ENCODE results near the gene FAM120B.
"Not testable (repeated sequence)": the region's sequence is repeated elsewhere in the genome, so short reads cannot be mapped to it uniquely, and the experiment has no call there.

The FAM120B gene, protein sequence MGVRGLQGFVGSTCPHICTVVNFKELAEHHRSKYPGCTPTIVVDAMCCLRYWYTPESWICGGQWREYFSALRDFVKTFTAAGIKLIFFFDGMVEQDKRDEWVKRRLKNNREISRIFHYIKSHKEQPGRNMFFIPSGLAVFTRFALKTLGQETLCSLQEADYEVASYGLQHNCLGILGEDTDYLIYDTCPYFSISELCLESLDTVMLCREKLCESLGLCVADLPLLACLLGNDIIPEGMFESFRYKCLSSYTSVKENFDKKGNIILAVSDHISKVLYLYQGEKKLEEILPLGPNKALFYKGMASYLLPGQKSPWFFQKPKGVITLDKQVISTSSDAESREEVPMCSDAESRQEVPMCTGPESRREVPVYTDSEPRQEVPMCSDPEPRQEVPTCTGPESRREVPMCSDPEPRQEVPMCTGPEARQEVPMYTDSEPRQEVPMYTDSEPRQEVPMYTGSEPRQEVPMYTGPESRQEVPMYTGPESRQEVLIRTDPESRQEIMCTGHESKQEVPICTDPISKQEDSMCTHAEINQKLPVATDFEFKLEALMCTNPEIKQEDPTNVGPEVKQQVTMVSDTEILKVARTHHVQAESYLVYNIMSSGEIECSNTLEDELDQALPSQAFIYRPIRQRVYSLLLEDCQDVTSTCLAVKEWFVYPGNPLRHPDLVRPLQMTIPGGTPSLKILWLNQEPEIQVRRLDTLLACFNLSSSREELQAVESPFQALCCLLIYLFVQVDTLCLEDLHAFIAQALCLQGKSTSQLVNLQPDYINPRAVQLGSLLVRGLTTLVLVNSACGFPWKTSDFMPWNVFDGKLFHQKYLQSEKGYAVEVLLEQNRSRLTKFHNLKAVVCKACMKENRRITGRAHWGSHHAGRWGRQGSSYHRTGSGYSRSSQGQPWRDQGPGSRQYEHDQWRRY

GRCh38 chr6:170306324-170307079, at the start of gene FAM120B:
Gene FAM120B, plus strand, starts transcription at chr6:170306758. Its CDS starts 10,633 bp downstream, at chr6:170317391.
- DNase-seq: peak; percentile 92

- DNase-seq: no peak
Observed at GRCh38 chr6:170257376-170257775, 49.2 kb upstream of the FAM120B start.

DNA sequence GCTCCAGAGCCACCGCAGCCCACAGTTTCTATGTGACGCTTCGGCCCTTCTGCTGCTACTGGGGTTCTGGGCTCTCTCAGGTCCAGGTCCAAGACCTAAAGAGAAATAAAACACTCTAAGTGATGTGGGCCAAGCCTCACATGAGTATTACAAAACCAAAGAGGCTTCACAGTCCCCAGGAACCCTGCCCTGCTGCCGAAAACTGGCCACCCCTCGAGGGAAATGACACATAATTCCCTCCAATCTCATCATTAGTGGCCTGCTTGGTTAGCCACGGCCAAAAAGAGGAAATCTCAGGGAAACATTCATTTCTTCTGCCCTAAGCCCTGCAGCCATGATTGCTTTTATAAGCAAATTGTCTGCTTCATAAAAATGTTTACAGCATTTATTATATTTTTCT, 48.2 kb upstream of the FAM120B start:
- no peak for DNase-seq

DNA sequence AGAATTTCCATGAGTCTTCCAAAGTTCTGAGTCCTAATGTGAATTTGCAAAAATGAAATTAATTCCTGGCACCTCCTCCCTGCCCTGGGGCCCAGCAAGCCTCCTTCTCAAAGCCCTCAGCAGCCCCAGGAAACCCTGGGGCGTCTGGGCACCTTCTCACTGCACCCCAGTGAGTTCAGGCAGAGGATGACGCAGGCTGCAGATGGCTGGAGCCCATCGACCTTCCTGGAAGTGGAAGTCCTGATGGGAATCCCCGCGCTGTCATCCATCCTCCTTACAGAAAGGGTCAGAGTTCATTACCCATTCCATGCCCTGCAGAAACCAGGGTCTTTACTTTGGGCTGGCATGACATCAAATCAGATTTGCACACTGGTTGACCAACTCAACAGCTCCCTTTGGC, 47.3 kb upstream of the FAM120B start:
- no peak for DNase-seq

DNA sequence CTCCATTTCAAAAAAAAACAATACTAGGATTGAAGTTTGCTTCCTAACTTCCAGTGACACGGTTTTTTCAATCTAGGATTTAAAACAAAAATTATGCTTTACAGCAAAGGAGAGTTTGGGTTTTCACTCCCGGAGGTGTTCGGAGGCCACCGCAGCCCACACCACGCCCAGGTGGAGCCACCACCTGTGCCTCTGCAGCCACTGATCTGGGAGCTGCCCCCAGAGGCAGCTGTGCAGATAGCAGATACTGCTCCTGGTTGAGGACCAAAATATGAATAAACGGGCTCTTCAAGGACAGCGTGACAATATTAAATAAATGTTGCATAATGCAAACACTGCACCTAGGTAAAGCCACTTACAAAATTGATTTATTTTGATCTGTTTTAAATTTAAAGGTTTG, 45.9 kb upstream of the FAM120B start:
- no peak for DNase-seq

GRCh38 chr6:170261643-170262488, 44.7 kb upstream of the FAM120B start:
- no peak for DNase-seq

DNA sequence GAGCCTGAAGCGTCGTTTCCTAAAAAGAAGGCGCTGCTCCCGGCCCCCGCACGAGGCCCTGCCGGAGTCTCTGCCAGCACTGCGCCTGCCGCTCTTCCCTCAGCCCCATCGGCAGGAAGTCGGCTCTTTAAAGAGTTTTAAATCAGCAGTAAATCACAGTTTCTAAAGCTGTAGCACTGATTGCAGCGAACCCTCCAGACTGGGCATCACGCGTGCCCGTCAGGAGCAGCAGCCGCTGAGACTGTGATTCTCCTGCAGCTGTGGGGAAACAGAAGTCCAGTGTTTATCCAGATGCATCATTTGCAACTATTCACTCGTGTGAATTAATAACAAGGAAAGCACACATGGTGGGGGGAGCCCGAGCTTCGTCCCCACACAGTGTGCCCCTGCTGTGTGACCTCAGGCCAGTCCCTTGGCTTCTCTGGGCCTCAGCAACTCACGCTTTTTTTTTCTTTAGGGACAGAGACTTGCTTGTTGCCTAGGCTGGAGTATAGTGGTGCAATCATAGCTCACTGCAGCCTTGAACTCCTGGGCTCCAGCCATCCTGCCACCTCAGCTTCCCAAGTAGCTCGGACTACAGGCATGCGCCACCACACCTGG, 44.0 kb upstream of the FAM120B start:
- no peak for DNase-seq

GRCh38 chr6:170263410-170263809, 43.1 kb upstream of the FAM120B start:
- no peak for DNase-seq

DNA sequence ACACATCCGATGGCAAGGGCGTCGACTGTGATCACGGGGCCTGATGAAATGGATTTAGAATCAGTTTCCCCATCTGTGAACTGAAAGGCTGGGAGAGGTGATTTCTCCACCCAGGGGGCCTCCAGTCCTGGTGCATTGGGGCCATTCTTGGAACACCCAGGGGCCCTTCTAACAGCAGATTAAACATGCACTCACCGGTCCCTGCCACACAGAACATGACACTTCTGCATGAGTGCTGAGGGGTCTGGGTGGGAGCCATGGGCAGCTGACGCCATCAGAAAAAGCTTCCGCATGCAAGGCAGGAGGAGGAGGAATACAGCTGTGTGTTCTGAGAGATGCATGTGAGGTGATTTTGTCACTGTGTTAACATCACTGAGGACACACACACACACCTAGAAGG, 42.5 kb upstream of the FAM120B start:
- no peak for DNase-seq

- not testable (repeated sequence) for DNase-seq
Observed at GRCh38 chr6:170264644-170265043, 41.9 kb upstream of the FAM120B start.

- no peak for DNase-seq
Observed at GRCh38 chr6:170265655-170266054, 40.9 kb upstream of the FAM120B start.

DNA sequence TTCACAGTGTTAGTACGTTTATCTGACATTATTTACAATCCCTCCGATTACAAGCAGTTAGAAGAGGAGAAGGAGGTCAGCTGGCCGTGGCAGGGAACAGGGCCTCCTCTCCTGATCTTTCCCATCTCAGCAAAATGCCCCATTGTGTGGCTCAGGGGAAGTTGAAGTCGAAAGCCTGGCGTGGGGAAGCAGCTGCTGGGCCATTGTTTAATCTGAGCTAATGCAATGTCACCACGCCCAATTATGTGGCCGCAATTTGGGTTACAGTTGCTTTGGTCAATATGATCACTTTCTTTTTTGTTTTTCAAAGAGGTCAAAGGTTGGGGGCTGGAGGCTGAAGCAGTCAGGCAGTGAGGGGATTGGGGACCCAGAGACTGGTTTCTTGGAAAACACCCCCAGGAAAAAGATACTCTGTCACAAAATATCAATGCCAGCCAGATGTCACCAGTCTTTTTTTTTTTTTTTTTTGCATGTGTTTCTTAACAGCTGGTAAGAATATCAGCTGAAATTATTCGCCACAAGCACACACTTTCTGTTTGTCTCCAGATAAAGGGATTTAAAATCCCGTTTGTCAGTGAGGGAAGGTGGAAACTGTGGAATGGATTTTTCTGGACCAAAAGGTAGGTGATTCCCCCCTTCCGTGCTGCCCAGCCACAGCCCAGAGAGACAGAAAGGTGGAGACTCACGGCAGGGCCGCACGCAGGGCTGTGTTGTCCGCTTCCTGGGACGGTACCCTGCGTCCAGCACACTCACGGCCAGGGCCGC, 40.3 kb upstream of the FAM120B start:
- DNase-seq: no peak

- DNase-seq: no peak
Observed at GRCh38 chr6:170267688-170268087, 38.9 kb upstream of the FAM120B start.

DNA sequence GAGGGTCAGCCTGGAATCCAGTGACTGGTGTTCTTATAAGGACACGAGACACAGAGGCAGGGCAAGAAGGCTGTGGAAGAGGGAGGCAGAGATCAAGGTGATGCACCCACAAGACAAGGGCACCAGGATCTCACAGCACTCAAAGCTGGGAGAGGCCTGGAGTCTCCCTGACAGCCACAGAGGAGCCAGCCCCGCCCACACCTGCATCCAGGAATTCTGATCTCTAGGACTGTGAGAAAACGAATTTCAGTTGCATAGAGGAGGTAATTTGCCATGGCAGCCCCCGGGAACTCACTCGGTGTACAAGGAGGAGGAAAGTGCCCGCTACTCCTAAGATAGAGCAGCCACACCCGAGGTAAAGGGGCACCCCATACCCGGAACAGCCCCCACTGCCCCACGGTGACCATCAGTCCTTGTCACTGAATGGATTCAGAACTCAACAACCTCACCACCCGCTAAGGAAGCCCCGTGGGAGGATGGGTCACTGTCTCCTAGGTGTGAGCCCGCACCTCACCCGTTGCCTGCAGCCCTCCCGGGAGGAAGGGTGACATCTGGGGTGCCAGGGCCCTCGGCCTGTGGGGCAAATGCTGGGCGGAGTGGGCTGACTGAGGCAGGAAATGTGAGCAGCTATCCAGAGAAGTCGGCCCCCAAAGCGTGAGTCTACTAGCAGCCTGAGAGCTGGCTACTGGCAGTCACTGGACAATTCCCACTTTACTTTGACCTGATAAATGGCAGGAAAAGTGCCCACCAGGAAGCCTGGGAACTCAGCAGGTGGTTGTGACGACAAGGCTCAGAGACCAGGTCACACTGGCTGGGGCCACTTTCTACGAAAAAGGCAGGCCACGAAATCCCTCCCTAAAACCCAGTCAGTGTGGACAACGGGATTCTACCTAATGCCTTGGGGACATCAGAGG, 38.1 kb upstream of the FAM120B start:
- DNase-seq: peak; percentile 18

DNA sequence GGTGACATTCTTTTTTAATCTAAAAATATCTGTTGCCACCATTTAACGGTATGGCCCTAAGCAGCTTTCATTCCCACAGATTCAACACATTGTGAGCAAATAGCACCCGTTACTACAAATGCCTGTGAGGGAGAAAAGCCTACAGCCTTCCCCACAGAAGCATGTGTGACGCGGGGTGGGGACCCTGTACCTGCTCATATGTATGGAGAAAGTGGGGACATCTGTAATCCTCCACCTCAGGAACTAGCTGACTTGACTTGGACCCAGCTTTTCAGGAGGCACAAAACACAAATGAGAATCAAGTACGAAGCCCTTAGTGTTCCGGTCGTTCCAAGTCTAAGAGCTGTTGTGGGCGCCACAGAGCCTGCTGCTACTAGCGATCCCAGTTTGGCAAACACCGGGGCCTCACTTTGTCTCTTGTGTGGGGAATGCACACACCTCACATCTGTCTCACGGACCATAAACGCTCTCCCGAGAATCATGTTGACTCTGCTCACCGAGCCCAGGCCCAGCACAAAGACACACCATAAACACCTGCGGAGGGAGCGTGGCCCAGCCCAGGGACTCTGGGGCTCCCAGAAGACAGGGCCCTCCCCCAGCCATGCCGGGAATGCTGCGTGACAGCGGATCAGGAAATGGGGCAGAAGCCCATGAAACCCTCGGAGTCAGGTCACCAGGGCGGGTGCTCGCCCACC, 37.3 kb upstream of the FAM120B start:
- DNase-seq: peak; percentile 96

DNA sequence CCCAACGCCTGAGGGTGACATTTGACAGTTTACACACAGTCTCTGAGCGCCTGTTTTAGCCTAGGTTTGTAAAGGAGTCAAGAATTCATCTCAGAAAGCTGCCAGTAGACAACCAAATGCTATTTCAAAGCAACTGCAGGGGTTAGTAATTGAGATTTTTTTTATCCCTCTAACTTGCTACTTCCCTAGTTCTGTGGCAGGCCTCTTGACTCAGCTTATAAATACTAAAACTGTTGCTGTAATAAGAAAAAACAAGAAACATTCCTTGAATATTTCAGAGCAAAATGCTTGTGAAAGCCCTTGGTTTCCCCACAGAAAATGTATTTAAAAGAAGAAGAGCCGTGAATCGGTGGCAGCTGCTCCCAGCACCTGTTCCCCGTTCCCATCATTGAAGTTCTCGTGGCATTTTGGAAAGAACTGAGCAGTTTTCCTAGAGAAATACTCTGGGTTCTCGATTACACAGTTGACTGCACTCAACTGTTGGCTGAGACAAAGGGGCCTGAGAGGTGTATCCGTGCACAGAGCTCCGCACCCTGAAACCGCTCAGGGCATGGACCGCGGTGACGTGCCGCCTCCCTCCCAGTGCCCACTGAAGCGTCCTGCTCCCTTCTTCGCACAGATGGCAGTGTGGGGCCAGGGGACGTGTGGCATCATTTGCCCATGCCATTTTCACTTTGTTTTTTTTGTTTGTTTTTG, 36.6 kb upstream of the FAM120B start:
- DNase-seq: peak; percentile 76

GRCh38 chr6:170270984-170271593, 35.5 kb upstream of the FAM120B start:
- DNase-seq: no peak

DNA sequence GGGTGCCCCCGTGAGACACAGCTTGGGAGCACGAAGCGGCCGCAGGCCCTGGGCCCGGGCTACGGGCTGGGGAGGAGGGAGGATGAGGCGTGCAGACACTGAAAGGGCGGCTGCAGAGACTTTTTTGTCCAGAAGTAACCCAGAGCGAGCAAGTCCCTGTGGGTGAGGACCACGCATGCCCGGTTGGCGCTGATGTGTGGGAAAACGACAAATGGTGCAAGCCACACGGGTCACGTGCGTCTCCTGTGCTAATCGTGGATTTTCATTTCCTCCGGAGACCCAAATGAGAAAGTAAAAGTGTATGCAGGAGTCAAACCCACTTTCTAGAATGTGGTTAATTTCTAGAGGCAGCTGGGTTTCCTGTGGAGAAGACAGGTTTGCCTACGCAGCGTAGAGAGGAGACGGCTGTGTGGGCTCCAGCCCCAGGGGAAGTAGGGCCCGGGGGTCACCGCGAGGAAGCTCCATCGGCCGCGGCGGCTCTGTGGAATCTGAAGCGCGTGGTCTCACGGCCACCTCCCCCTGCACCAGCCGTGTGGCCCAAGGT, 34.7 kb upstream of the FAM120B start:
- DNase-seq: no peak

Measured in DMS79 treated with DMSO at 0.1 percent for 48 hours (cell line).